ENCODE results near the gene STK33.

DNA sequence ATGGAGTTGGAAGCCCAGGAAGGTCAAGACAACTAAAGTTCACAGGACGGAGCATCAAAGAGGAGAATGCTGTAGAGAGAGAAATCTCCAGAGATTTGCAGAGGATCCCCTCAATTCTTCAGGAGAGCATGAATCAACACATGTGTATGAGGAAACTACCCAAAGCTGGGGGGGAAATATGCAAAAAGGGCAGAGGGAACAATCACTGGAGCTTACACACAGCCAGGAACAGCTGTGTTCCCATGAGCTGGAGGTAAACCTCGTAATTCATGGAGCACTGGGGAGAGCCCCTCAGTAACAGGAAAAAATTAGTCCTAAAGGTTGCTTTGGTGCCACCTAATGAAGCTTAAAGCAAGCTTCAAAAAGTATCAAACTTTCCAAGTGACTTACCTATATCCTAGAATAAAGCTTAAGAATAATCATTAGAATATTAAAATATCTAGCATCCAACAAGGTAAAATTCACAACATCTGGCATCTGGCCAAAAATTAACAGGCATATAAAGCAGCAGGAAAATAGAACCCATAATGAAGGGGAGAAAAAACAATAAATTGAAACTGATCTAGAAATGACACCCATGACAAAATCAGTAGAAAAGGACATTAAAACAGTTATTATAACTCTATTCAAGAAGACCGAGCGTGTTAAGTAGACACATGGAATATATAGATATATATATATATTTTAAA, 134.2 kb downstream of the STK33 start:
- TF ChIP-seq POLR2AphosphoS5 (IDR thresholded peaks at IDR 0.05) (no peak), EP300 (IDR thresholded peaks at IDR 0.05) (no peak)
